ENCODE measurements around the gene CLEC4G.

CLEC4G gene

GRCh38 chr19:7762719-7763293, 30.9 kb upstream of the CLEC4G start, which contains the start of gene CLEC4M:
CLEC4M (plus strand) TSS chr19:7763243; CDS start chr19:7763267, 24 bp downstream.
- H3K4me2 ChIP-seq (ENCODE audit: low read length) = no peak within 1 kb of the TSS
- H3K4me1 ChIP-seq (ENCODE audit: insufficient read depth, low read length, severe bottlenecking) = no peaks in the 10 kb centered on the region
- peaks cover 11% of the 10 kb centered on the region; the same call in 1 of the 2 replicates for H3K9me3 ChIP-seq (ENCODE audit: low read length)
- no peak within 1 kb of the TSS for H3K9ac ChIP-seq (ENCODE audit: low read length)
- H3F3A ChIP-seq (ENCODE audit: insufficient read depth, low read length) = no peaks in the 10 kb centered on the region
- TF ChIP-seq CTCF (IDR thresholded peaks at IDR 0.05; ENCODE audit: low read length) = no peak
- no peak for TF ChIP-seq EZH2 (IDR thresholded peaks at IDR 0.05; ENCODE audit: borderline replicate concordance, low read length)
- H3K79me2 ChIP-seq (ENCODE audit: insufficient read depth, low read length) = no peaks in the 10 kb centered on the region
- H3K36me3 ChIP-seq (ENCODE audit: insufficient read depth, low read length) = no peaks in the 10 kb centered on the region
- H3K4me3 ChIP-seq (ENCODE audit: low read depth, low read length, poor library complexity, severe bottlenecking) = no peak within 1 kb of the TSS
- no peaks in the 10 kb centered on the region for H3K9me2 ChIP-seq (ENCODE audit: low read depth, low read length)
- H2AFZ ChIP-seq (ENCODE audit: low read length) = no peak within 1 kb of the TSS
- no peak within 1 kb of the TSS for H3K27ac ChIP-seq (ENCODE audit: low read depth, low read length, poor library complexity, severe bottlenecking)
- H3K27me3 ChIP-seq (ENCODE audit: insufficient read depth, low read length) = no peaks in the 10 kb centered on the region; the same call in 1 of the 2 replicates
- H4K20me1 ChIP-seq (ENCODE audit: insufficient read depth, low read length) = no peaks in the 10 kb centered on the region

GRCh38 chr19:7759156-7759555, 27.2 kb upstream of the CLEC4G start:
- H3K4me2 ChIP-seq (ENCODE audit: low read length) = no peak overlapping the region
- H3K27ac ChIP-seq (ENCODE audit: low read depth, low read length, poor library complexity, severe bottlenecking) = no peak overlapping the region
- no peaks in the 10 kb centered on the region for H4K20me1 ChIP-seq (ENCODE audit: insufficient read depth, low read length)
- H3K27me3 ChIP-seq (ENCODE audit: insufficient read depth, low read length) = no peaks in the 10 kb centered on the region
- H3K9ac ChIP-seq (ENCODE audit: low read length) = no peak overlapping the region
- no peaks in the 10 kb centered on the region for H3K9me2 ChIP-seq (ENCODE audit: low read depth, low read length)
- no peaks in the 10 kb centered on the region for H3K79me2 ChIP-seq (ENCODE audit: insufficient read depth, low read length)
- no peak overlapping the region for H3K4me3 ChIP-seq (ENCODE audit: low read depth, low read length, poor library complexity, severe bottlenecking)
- H3F3A ChIP-seq (ENCODE audit: insufficient read depth, low read length) = no peaks in the 10 kb centered on the region
- no peaks in the 10 kb centered on the region for H3K4me1 ChIP-seq (ENCODE audit: insufficient read depth, low read length, severe bottlenecking)
- no peak for TF ChIP-seq EZH2 (IDR thresholded peaks at IDR 0.05; ENCODE audit: borderline replicate concordance, low read length)
- TF ChIP-seq CTCF (IDR thresholded peaks at IDR 0.05; ENCODE audit: low read length) = no peak
- H2AFZ ChIP-seq (ENCODE audit: low read length) = no peak overlapping the region
- no peaks in the 10 kb centered on the region for H3K36me3 ChIP-seq (ENCODE audit: insufficient read depth, low read length)
- peaks cover 20% of the 10 kb centered on the region; the same call in 1 of the 2 replicates for H3K9me3 ChIP-seq (ENCODE audit: low read length)

- Histone ChIP-seq H4K20me1 (ENCODE audit: insufficient read depth, low read length) (no peaks in the 10 kb centered on the region), H3K79me2 (ENCODE audit: insufficient read depth, low read length) (no peaks in the 10 kb centered on the region), H3K27me3 (ENCODE audit: insufficient read depth, low read length) (no peaks in the 10 kb centered on the region), H2AFZ (ENCODE audit: low read length) (no peak overlapping the region), H3K9me2 (ENCODE audit: low read depth, low read length) (no peaks in the 10 kb centered on the region), H3F3A (ENCODE audit: insufficient read depth, low read length) (no peaks in the 10 kb centered on the region), H3K9me3 (ENCODE audit: low read length) (peaks cover 20% of the 10 kb centered on the region; the same call in 1 of the 2 replicates), H3K27ac (ENCODE audit: low read depth, low read length, poor library complexity, severe bottlenecking) (no peak overlapping the region), H3K4me3 (ENCODE audit: low read depth, low read length, poor library complexity, severe bottlenecking) (no peak overlapping the region), H3K4me2 (ENCODE audit: low read length) (no peak overlapping the region), H3K4me1 (ENCODE audit: insufficient read depth, low read length, severe bottlenecking) (no peaks in the 10 kb centered on the region), H3K36me3 (ENCODE audit: insufficient read depth, low read length) (no peaks in the 10 kb centered on the region), H3K9ac (ENCODE audit: low read length) (no peak overlapping the region)
- TF ChIP-seq CTCF (IDR thresholded peaks at IDR 0.05; ENCODE audit: low read length) (no peak), EZH2 (IDR thresholded peaks at IDR 0.05; ENCODE audit: borderline replicate concordance, low read length) (no peak)
These were observed 25.4 kb upstream of the CLEC4G start for GRCh38 chr19:7757358-7757757.

All from OCI-LY1 (cell line).